Melanocyte of skin (primary cell): ENCODE data around the gene SLC6A18. TPM values are rescaled to one million over a fixed set of nuclear protein-coding genes. Genes with fewer than 3 reads are reported as not detected.

ENCODE experiments used
- total RNA-seq, 2 donors: library from RNA; depleted of rRNA; stranded (reverse); fragments of >200 nt; gene quantifications; 2 replicates each; pipeline ENCODE4 v1.2.3, GENCODE V29; 2012

The SLC6A18 gene
- not detected for total RNA-seq

GRCh38 chr5:1225081-1225480 lies at the start of gene SLC6A18:
SLC6A18 (plus strand) TSS chr5:1225381; CDS start chr5:1225478, 97 bp downstream.

GRCh38 chr5:1201327-1202025 lies 23.7 kb upstream of the SLC6A18 start, which contains the start of gene SLC6A19:
SLC6A19 (plus strand) TSS chr5:1201595; CDS start chr5:1201651, 56 bp downstream.

GRCh38 chr5:1294835-1295649 lies 69.9 kb downstream of the SLC6A18 start, which contains the start of gene TERT:
TERT (minus strand) TSS chr5:1295068; CDS start chr5:1294989, 79 bp downstream.

Other genes with a start within 250 kb of the SLC6A18 start
- gene NKD2, start 216.6 kb upstream of the SLC6A18 start, total RNA-seq, result not detected
- 10 to 100 TPM; 21.3 to 34.3 TPM for gene SLC12A7, start 113.3 kb upstream of the SLC6A18 start, total RNA-seq
- gene SLC6A19, start 23.8 kb upstream of the SLC6A18 start, total RNA-seq, result not detected
- gene TERT, start 69.7 kb downstream of the SLC6A18 start, total RNA-seq, result not detected
- 100 to 1,000 TPM; 143 to 229 TPM for gene CLPTM1L, start 119.7 kb downstream of the SLC6A18 start, total RNA-seq
- gene SLC6A3, start 220.1 kb downstream of the SLC6A18 start, total RNA-seq, result not detected